Activated T-helper 2 cell treated with anti-CD3 and anti-CD28 coated beads, Interferon-gamma antibody, Interleukin-2, Interleukin-4, amounts not matched to agents 10 μg/mL and 5 μg/mL and 100 μg/mL, durations not matched to agents 14 hours and 24 hours and 36 hours (primary cell): Measurements from ENCODE around the gene PALLD. TPM values are rescaled to one million over a fixed set of nuclear protein-coding genes. Genes with fewer than 3 reads are reported as not detected.

ENCODE experiments used
- DNase-seq: peaks from one replicate; pipeline ENCODE4 v3.0.0; 2021; ENCODE audit warnings: low spot score
- H3K27ac Mint-ChIP-seq: one replicate; pipeline ENCODE4 v1.8.0; 2021; ENCODE audit warnings: mixed read lengths
- H3K27me3 Mint-ChIP-seq: one replicate; pipeline ENCODE4 v1.8.0; 2021; ENCODE audit warnings: low read depth, mixed read lengths
- H3K36me3 Mint-ChIP-seq: one replicate; pipeline ENCODE4 v1.8.0; 2021; ENCODE audit warnings: low read depth, mixed read lengths
- H3K4me1 Mint-ChIP-seq: one replicate; pipeline ENCODE4 v1.8.0; 2021; ENCODE audit warnings: low read depth, mixed read lengths
- H3K4me3 Mint-ChIP-seq: one replicate; pipeline ENCODE4 v1.8.0; 2021; ENCODE audit warnings: low read depth, mild to moderate bottlenecking, moderate library complexity, mixed read lengths
- H3K9me3 Mint-ChIP-seq: one replicate; pipeline ENCODE4 v1.8.0; 2021; ENCODE audit warnings: mixed read lengths
- intact Hi-C: fragments of 100-400 bp; cut with micrococcal nuclease; formaldehyde crosslinking; loops from one replicate; pipeline ENCODE4 v1.15.1; 2023
- total RNA-seq: library from RNA; stranded (reverse); gene quantifications from 2 replicates; pipeline ENCODE4 v1.2.3, GENCODE V29; 2022

Gene PALLD
- total RNA-seq, 1 donor from 2014 or later: 19.8 TPM

DNA sequence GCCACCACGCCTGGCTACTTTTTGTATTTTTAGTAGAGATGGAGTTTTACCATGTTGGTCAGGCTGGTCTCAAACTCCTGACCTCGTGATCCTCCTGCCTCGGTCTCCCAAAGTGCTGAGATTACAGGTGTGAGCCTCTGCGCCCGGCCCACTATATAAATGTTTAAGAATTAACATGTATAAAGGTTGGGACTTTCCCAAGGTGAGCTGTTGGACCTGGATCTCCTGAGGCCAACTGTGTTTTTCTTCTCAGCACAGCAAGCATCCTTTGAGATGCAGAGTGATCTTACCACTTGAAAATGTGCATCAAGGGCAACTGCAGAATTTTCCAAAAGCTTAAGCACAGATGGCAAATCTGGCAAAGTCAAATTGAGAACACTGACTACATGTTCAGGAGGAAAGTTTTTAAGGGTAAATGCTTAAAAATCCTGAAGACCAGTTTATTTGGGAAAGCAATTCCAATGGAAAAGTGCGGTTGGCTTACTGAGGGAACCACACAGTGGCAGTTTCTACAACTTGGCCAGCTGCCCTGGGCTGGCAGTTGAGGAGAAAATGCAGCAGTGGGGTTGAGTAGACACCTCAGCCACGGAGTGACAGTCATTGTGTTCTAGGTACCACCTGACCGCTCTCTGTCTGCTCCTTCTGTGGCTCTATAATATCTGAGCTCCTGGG is 344.3 kb downstream of the PALLD start:
- DNase-seq: no peak
- Mint-ChIP-seq H3K36me3 (peaks cover 10% of the 10 kb centered on the region), H3K4me1 (peaks cover 52% of the 10 kb centered on the region), H3K9me3 (no peaks in the 10 kb centered on the region), H3K27ac (no peak overlapping the region), H3K4me3 (no peak overlapping the region), H3K27me3 (peaks cover 10% of the 10 kb centered on the region)
- intact Hi-C loops: loop anchor here (2.0 kb wide), 1 partner anchor 24 kb away; no protein-coding TSS in a partner anchor

DNA sequence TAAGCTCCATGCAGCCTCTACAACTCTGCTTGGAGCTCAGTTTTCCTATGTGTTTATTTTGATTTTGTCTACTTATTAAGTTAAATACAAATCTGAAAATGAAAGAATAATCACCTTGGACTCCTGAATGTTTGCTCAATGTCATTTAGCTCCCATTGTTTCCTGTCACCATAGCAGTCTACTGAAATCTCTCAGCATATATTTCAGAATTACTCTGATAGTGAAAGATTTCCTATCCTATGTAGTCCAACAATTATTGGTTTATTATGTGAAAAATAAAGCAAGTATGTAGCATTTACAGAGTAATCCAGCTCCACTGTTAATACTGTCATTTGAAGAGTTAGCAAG is 344.8 kb downstream of the PALLD start:
- DNase-seq: no peak
- Mint-ChIP-seq H3K27ac (no peak overlapping the region), H3K9me3 (no peaks in the 10 kb centered on the region), H3K27me3 (peaks cover 8% of the 10 kb centered on the region), H3K4me1 (peaks cover 48% of the 10 kb centered on the region), H3K4me3 (no peak overlapping the region), H3K36me3 (peaks cover 10% of the 10 kb centered on the region)
- intact Hi-C loops: loop anchor here (2.0 kb wide), 1 partner anchor 23 kb away; no protein-coding TSS in a partner anchor

DNA sequence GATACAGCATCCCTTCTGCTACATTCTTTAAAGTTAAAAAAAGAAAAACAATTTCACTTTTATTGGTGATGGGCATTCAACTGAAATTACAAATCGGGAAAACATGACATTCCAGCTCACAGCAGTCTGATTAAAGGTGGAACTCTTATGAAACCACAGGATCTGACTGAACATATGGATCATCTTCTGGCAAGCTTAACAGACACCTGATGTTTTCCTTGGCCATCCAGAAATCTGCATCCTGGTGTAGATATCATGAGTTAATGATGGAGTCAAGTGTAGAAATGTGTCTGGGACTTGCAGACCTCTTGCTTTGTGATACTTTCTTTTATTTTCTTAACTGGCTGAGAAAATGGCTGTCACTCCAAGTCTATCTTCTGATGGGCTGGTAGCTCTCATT is 345.3 kb downstream of the PALLD start:
- Mint-ChIP-seq H3K27me3 (peaks cover 8% of the 10 kb centered on the region), H3K4me1 (peaks cover 43% of the 10 kb centered on the region), H3K36me3 (peaks cover 7% of the 10 kb centered on the region), H3K4me3 (no peak overlapping the region), H3K9me3 (no peaks in the 10 kb centered on the region), H3K27ac (no peak overlapping the region)
- intact Hi-C loops: no loop called here
- no peak for DNase-seq

DNA sequence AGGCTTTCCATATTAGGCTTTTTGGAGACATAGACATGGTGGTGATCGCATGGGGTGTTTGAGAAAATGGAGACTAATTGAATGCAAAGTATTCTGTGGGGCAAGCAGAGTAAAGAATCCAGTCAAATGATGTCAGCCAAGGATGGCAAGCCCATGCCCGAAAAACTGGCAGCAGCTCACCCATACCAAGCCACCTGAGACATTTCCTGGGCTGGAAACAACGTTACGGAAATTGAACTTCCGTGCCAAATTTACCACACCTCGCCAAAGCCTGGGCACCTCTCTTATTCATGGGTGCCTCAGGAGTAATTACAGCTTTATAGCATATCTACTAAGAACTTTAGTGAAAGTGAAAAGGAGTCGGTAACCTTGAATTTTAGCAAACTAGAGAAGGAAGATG is 346.8 kb downstream of the PALLD start:
- Mint-ChIP-seq H3K36me3 (no peaks in the 10 kb centered on the region), H3K9me3 (no peaks in the 10 kb centered on the region), H3K4me3 (no peak overlapping the region), H3K4me1 (peaks cover 35% of the 10 kb centered on the region), H3K27ac (no peak overlapping the region), H3K27me3 (peaks cover 8% of the 10 kb centered on the region)
- no peak for DNase-seq
- intact Hi-C loops: no loop called here

DNA sequence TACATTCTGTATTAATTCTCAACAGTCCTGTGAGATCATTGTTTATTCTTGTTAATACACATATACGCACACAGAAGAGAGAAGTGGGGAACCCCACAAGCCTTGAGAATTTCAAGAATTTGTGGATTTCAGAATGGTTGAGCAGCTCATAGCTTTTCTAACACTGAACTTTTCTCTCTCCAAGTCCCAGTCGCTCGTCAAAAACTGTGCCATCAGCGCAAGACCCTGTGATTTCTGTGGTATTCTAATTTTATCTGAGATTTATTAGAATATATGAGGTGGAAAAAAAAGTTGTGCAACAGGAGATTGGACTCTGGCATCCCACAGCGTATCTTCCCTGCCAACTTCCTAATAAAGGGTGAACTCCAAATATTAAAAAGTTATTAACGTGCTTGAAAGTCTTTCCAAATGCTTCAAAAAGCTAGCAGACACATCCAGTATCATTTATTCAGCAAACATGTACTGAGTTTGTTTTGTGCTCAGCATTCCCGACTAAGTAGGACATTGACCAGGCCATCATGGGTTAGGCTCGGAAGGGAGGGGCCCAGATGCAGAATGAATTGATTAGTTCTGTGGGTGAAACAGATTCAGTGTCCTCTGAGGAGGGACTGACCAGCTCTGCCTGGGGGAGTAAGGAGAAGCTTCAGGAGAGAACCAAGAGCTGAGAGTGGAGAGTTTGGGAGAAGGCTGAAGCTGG is 347.6 kb downstream of the PALLD start:
- Mint-ChIP-seq H3K4me1 (peaks cover 37% of the 10 kb centered on the region), H3K27me3 (peaks cover 9% of the 10 kb centered on the region), H3K4me3 (no peak overlapping the region), H3K27ac (no peak overlapping the region), H3K36me3 (no peaks in the 10 kb centered on the region), H3K9me3 (no peaks in the 10 kb centered on the region)
- DNase-seq: no peak
- intact Hi-C loops: no loop called here

DNA sequence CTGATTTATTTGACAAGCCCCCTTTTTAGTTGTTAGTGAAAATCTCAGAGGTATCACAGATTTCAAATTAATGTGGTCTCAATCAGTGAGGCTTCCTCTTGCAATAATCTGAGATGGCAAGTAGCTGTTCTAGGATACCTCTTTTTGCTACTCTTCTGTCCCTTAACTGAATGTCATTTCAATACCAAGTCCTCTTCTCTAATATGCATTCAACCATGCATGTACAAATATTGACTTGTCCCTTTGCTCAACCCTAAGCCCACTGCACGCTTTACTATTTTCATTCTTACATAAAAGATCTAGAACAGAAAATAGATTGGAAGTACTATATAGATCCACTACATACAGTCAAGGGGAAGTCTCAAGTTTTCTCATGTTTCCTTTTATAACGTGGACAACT is 349.0 kb downstream of the PALLD start:
- Mint-ChIP-seq H3K27me3 (peaks cover 9% of the 10 kb centered on the region), H3K27ac (no peak overlapping the region), H3K9me3 (no peaks in the 10 kb centered on the region), H3K4me1 (peaks cover 28% of the 10 kb centered on the region), H3K36me3 (peaks cover 2% of the 10 kb centered on the region), H3K4me3 (no peak overlapping the region)
- intact Hi-C loops: no loop called here
- no peak for DNase-seq

DNA sequence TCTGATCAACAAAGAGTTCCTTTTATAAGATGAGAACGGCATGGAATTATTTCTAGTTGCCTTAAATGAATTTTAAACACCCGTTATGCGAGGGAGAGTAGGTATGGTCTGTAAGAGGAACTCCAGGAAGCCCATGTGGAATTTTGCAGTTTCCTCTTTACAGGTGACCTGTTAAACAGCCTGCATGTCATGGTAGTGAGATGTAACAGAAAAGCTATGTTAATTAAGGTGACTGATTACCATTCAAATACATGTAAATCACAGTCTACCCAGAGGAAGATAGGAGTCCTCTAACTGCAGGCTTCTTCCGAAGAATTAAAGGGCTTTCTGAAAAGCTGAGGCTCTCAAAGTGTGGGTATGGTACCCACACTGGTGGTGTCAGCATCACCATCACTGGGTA is 349.6 kb downstream of the PALLD start:
- H3K36me3 Mint-ChIP-seq: peaks cover 4% of the 10 kb centered on the region
- no peak overlapping the region for H3K4me3 Mint-ChIP-seq
- intact Hi-C loops: no loop called here
- no peak for DNase-seq
- peaks cover 25% of the 10 kb centered on the region for H3K4me1 Mint-ChIP-seq
- peaks cover 9% of the 10 kb centered on the region for H3K27me3 Mint-ChIP-seq
- H3K27ac Mint-ChIP-seq: no peak overlapping the region
- no peaks in the 10 kb centered on the region for H3K9me3 Mint-ChIP-seq

DNA sequence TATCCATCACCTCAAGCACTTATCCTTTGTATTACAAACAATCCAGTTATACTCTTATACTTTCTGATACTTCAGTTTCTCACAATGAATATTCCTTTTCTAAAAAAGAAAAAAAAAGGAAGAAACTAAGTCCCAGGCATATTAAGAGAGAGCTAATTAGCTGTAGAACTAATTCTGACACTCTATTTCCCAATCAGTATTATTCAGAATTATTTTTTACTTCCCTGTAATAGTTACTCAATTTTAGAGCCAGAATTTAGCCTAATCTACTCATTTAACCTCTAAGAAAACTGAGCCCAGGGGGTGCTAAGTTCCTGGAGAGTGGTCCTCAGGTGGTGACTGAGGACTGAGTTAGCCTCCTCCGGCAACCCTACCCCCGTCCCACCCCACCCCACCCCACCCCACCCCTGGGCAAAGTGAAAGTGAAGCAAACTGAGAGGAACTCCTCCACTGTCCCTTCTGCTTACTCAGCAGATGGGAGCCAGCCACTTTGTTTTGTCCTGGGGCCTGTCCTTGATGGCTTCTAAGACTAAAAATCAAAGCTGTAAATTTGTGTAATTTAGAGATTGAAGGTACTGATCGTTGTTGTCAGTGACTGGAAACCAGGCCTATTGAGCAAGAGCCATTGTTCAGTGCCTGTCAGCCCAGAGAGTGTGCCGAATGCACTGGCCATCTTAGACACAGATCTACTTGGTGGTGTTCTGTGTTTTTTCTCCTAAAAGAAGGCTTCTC is 351.1 kb downstream of the PALLD start:
- Mint-ChIP-seq H3K4me3 (no peak overlapping the region), H3K4me1 (peaks cover 18% of the 10 kb centered on the region)
- intact Hi-C loops: no loop called here

DNA sequence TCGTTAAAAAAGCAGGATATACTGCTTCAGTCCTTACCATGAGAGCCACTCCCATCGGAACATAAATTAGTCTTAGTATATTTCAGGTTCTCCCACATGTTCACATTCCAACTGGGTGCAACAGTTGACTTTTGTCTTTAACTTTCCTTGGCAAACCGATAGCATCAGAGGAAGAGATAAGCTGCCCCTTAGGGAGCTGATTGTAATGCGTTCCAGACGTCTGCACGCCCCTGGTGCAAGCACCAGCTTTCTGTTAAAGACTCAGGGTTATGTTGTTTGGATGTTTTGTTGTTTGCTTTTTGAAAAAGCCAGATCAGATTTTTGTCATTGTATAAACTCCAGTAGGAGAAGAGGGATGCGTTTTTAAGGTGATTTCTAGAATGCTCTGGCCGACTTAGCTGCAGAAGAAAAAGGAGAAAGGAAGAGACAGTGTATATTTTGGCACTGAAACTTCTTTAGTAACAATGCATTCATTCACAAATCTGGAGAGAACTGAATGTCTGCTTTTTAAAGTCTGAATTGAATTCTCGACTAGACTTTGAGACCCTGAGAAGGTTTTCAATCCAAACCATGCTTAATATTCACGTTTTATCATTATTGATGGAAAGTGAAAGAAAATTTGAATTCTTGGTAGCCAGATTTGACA is 352.3 kb downstream of the PALLD start:
- peaks cover 9% of the 10 kb centered on the region for H3K36me3 Mint-ChIP-seq
- H3K4me1 Mint-ChIP-seq: peaks cover 26% of the 10 kb centered on the region
- H3K9me3 Mint-ChIP-seq: no peaks in the 10 kb centered on the region
- no peak overlapping the region for H3K27ac Mint-ChIP-seq
- intact Hi-C loops: no loop called here
- no peak for DNase-seq
- no peak overlapping the region for H3K4me3 Mint-ChIP-seq
- H3K27me3 Mint-ChIP-seq: peaks cover 3% of the 10 kb centered on the region

More for the DNA sequence above, 351.1 kb downstream of the PALLD start:
- H3K27me3 Mint-ChIP-seq: peaks cover 9% of the 10 kb centered on the region
- H3K9me3 Mint-ChIP-seq: no peaks in the 10 kb centered on the region
- H3K27ac Mint-ChIP-seq: no peak overlapping the region
- no peak for DNase-seq
- H3K36me3 Mint-ChIP-seq: peaks cover 4% of the 10 kb centered on the region

DNA sequence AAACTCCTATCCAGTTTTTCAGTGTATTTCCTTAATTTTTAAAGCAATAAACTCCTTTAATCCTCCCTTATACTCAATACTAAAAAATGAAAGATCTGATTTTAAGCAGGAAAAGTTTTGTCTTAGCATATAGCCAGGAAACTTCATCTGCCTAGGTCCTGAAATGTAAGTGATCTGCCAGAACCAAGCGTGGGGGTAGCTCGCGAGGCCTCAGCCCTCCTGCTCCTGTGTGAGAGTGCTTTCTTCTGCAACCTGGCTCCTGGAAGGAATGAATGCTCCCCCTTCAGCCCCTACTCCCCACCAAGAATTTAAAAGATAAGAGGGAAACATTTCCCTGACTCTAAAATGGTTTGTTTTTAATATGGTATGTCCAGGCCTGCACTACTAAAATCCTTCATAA is 353.1 kb downstream of the PALLD start:
- H3K27ac Mint-ChIP-seq: no peak overlapping the region
- H3K4me1 Mint-ChIP-seq: peaks cover 29% of the 10 kb centered on the region
- H3K36me3 Mint-ChIP-seq: peaks cover 9% of the 10 kb centered on the region
- intact Hi-C loops: loop anchor here (10.0 kb wide), 1 partner anchor 155 kb away; no protein-coding TSS in a partner anchor
- DNase-seq: no peak
- no peak overlapping the region for H3K4me3 Mint-ChIP-seq
- no peaks in the 10 kb centered on the region for H3K9me3 Mint-ChIP-seq
- H3K27me3 Mint-ChIP-seq: peaks cover 1% of the 10 kb centered on the region

DNA sequence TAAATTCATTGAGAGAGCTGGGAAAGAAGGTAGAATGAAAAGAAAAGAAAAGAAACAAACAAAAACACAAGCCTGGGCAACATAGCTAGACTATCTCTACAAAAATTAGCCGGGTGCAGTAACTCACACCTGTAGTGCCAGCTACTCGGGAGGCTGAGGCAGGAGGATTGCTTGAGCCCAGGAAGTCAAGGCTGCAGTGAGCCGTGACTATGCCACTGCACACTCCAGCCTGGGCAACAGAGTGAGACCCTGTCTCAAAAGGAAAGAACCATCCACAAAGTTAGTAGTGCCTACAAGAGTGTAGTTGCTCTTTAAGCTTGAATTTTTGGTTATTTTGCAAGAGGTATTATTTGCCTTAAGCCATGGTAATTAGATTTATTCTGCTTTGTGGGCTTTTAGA is 355.5 kb downstream of the PALLD start:
- Mint-ChIP-seq H3K9me3 (peaks cover 8% of the 10 kb centered on the region), H3K4me1 (peaks cover 49% of the 10 kb centered on the region), H3K4me3 (no peak overlapping the region), H3K27ac (no peak overlapping the region), H3K27me3 (peaks cover 1% of the 10 kb centered on the region), H3K36me3 (peaks cover 17% of the 10 kb centered on the region)
- DNase-seq: no peak
- intact Hi-C loops: loop anchor here (10.0 kb wide), 1 partner anchor 152 kb away; no protein-coding TSS in a partner anchor

DNA sequence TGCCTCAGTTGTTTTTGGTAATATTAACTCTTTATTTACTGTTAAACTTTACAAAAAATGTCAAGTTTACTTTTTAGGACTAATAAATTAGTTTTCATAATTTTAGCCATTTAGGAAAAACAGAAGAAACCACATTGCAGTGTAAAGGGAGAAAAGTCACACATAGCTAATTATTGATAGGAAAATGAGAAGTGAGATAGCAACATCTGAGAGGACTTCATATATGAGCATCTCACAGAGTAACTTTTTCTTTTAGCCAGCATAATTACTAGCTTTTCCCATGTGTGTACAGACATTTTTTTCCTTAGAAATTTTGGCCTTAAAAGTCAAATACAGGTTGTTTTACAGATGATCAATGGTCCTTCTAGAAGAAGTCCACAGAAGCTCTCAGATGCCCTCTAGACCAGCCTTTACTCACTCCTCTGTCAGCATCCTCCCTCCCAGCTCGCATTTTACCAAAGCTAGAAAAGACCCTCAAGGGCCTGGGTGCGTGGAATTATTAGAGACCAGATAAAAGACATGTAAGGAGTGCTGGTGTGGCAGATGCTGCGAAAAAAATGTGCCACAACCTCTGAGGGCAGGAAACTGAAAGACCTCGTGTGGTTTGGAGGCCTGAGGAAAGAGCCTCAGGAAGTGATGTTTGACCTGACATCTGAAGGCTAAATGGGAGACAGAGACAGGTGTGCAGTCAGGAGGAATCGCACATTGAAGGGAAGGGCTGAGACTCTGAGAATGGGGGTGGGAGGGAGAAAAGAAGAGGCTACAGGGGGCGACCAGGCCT is 356.3 kb downstream of the PALLD start:
- peak overlapping the region; percentile 3 for H3K27ac Mint-ChIP-seq
- H3K27me3 Mint-ChIP-seq: peaks cover 1% of the 10 kb centered on the region
- peak overlapping the region; percentile 22 for H3K4me3 Mint-ChIP-seq
- no peak for DNase-seq
- peaks cover 8% of the 10 kb centered on the region for H3K9me3 Mint-ChIP-seq
- peaks cover 50% of the 10 kb centered on the region for H3K4me1 Mint-ChIP-seq
- H3K36me3 Mint-ChIP-seq: peaks cover 17% of the 10 kb centered on the region
- intact Hi-C loops: loop anchor here (10.0 kb wide), 1 partner anchor 152 kb away; no protein-coding TSS in a partner anchor
